ENCODE measurements around the gene NRIP3. TPM values are rescaled to one million over a fixed set of nuclear protein-coding genes. Genes with fewer than 3 reads are reported as not detected.

The NRIP3 gene
- total RNA-seq, 4 donors from 2014 or later, result 0.10 to 3.4 (median 1.1) TPM; not detected in 1

- Histone ChIP-seq H3K27me3 (peaks cover 27 to 35% (median 28%) of the 10 kb centered on the region in 3 donors), H3K9me3 (no peaks in the 10 kb centered on the region), H3K4me3 (no peak overlapping the region), H3K27ac (no peak overlapping the region), H3K36me3 (no peaks in the 10 kb centered on the region), H3K4me1 (peaks cover 4% of the 10 kb centered on the region in 2 donors)
- no peak for ATAC-seq
- no peak for DNase-seq
- in situ Hi-C loops (cut with MboI; ENCODE audit: low sequenced_read_pairs in 4 of 4), result no loop called here
- intact Hi-C loops (cut with DNase I; ENCODE audit: low total_unique reads), result no loop called here
- TF ChIP-seq, protein P1, sequence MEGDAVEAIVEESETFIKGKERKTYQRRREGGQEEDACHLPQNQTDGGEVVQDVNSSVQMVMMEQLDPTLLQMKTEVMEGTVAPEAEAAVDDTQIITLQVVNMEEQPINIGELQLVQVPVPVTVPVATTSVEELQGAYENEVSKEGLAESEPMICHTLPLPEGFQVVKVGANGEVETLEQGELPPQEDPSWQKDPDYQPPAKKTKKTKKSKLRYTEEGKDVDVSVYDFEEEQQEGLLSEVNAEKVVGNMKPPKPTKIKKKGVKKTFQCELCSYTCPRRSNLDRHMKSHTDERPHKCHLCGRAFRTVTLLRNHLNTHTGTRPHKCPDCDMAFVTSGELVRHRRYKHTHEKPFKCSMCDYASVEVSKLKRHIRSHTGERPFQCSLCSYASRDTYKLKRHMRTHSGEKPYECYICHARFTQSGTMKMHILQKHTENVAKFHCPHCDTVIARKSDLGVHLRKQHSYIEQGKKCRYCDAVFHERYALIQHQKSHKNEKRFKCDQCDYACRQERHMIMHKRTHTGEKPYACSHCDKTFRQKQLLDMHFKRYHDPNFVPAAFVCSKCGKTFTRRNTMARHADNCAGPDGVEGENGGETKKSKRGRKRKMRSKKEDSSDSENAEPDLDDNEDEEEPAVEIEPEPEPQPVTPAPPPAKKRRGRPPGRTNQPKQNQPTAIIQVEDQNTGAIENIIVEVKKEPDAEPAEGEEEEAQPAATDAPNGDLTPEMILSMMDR (IDR thresholded peaks at IDR 0.05 in 4 of 5, conservative IDR thresholded peaks at IDR 0.05 in 1 of 5), result no peak
- TF ChIP-seq POLR2A (IDR thresholded peaks at IDR 0.05), result no peak
These were observed 5.8 kb downstream of the NRIP3 start for GRCh38 chr11:8998017-8998416.

DNA sequence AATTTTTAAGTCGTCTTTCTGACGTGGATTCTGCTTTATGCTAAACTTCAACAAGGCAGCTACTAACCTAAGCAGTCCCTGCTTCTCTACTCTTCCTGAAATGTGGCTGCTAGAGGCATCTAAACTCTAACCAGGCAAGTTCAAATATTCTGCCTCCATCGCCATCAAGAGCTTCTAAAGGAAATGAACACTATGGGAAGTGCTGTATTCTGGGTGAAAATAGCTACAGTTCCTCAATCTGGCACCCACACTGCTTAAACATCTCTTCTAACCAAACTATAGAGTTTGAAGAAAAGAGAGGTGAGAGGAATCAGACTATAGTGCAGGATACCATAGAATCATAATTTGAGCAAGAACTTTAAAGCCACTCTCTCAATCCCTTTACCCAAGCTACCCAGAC, 6.3 kb downstream of the NRIP3 start:
- H3K27ac ChIP-seq, result no peak overlapping the region
- H3K9me3 ChIP-seq, result no peaks in the 10 kb centered on the region
- intact Hi-C loops (cut with DNase I; ENCODE audit: low total_unique reads) (no loop called here), in situ Hi-C loops (cut with MboI; ENCODE audit: low sequenced_read_pairs in 4 of 4) (no loop called here)
- ATAC-seq (no peak), DNase-seq (no peak)
- H3K36me3 ChIP-seq, result no peaks in the 10 kb centered on the region
- no peak overlapping the region for H3K4me3 ChIP-seq
- no peaks in the 10 kb centered on the region for H3K4me1 ChIP-seq
- H3K27me3 ChIP-seq, result peaks cover 21 to 29% (median 22%) of the 10 kb centered on the region in 3 donors
- TF ChIP-seq POLR2A (IDR thresholded peaks at IDR 0.05), result no peak
- TF ChIP-seq, protein P1 (IDR thresholded peaks at IDR 0.05 in 4 of 5, conservative IDR thresholded peaks at IDR 0.05 in 1 of 5), result no peak

DNA sequence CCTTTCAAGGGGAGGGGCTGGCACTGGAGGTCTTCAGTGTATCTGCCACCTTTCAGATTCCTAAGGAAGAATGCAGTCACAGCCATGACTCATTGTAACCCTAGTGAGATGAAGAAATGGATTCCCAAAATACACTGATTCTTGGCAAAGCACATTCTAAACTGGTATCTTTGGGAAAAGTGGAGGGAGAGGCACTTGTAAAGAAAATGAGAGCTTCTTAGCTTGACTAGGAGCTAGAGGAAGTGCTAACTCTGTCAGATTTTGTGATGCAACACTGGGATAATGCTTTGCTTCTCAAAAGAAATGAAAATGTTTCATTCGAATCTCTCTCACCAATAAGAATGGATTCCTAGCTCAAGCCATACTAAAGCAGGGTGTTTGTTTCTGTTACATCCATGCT, 14.3 kb downstream of the NRIP3 start:
- Histone ChIP-seq H3K27ac (no peak overlapping the region), H3K4me1 (no peaks in the 10 kb centered on the region), H3K9me3 (no peaks in the 10 kb centered on the region), H3K36me3 (no peaks in the 10 kb centered on the region), H3K27me3 (peaks cover 0 to 2% (median 0%) of the 10 kb centered on the region in 3 donors), H3K4me3 (no peak overlapping the region)
- in situ Hi-C loops (cut with MboI; ENCODE audit: low sequenced_read_pairs in 4 of 4), result no loop called here
- intact Hi-C loops (cut with DNase I; ENCODE audit: low total_unique reads), result no loop called here
- DNase-seq (no peak), ATAC-seq (no peak)
- TF ChIP-seq, protein P1 (IDR thresholded peaks at IDR 0.05 in 4 of 5, conservative IDR thresholded peaks at IDR 0.05 in 1 of 5), result no peak
- no peak for TF ChIP-seq POLR2A (IDR thresholded peaks at IDR 0.05)

GRCh38 chr11:8988329-8989234, 15.2 kb downstream of the NRIP3 start:
- Histone ChIP-seq H3K4me1 (no peaks in the 10 kb centered on the region), H3K27ac (no peak overlapping the region), H3K36me3 (no peaks in the 10 kb centered on the region), H3K4me3 (no peak overlapping the region), H3K9me3 (no peaks in the 10 kb centered on the region), H3K27me3 (peaks cover 0 to 2% (median 0%) of the 10 kb centered on the region in 3 donors)
- DNase-seq (no peak), ATAC-seq (no peak)
- no peak for TF ChIP-seq POLR2A (IDR thresholded peaks at IDR 0.05)
- TF ChIP-seq, protein P1 (IDR thresholded peaks at IDR 0.05 in 4 of 5, conservative IDR thresholded peaks at IDR 0.05 in 1 of 5), result no peak
- intact Hi-C loops (cut with DNase I; ENCODE audit: low total_unique reads) (no loop called here), in situ Hi-C loops (cut with MboI; ENCODE audit: low sequenced_read_pairs in 4 of 4) (no loop called here)
